HUES48 (cell line): ENCODE measurements around the gene GALNT17.

Source experiments
- H3K27ac ChIP-seq: one replicate; pipeline ENCODE4 v1.7.0; 2013; ENCODE audit warnings: low read depth, low read length, inconsistent platforms
- H3K27me3 ChIP-seq: 2 replicates; pipeline ENCODE4 v1.6.1; 2013; ENCODE audit warnings: mild to moderate bottlenecking, low read length; ENCODE audit not compliant: control insufficient read depth, insufficient read depth
- H3K36me3 ChIP-seq: 2 replicates; pipeline ENCODE4 v1.6.1; 2013; ENCODE audit warnings: low read length; ENCODE audit not compliant: control insufficient read depth, insufficient read depth
- H3K4me1 ChIP-seq: 2 replicates; pipeline ENCODE4 v1.6.1; 2013; ENCODE audit warnings: mild to moderate bottlenecking, low read length; ENCODE audit not compliant: control insufficient read depth, insufficient read depth
- H3K4me3 ChIP-seq: 2 replicates; pipeline ENCODE4 v1.5.1; 2013; ENCODE audit warnings: mild to moderate bottlenecking, low read depth, low read length
- H3K9ac ChIP-seq: 2 replicates; pipeline ENCODE4 v1.6.1; 2013; ENCODE audit warnings: mild to moderate bottlenecking, low read depth, low read length, moderate library complexity
- H3K9me3 ChIP-seq: 2 replicates; pipeline ENCODE4 v1.6.1; 2013; ENCODE audit warnings: low read length; ENCODE audit not compliant: control insufficient read depth, insufficient read depth

GALNT17 gene

GRCh38 chr7:71388181-71388580 is 256.2 kb downstream of the GALNT17 start:
- Histone ChIP-seq H3K27me3 (no peaks in the 10 kb centered on the region), H3K36me3 (peaks cover 9% of the 10 kb centered on the region), H3K27ac (no peak overlapping the region), H3K4me3 (no peak overlapping the region), H3K9me3 (no peaks in the 10 kb centered on the region), H3K4me1 (no peaks in the 10 kb centered on the region; the same call in 1 of the 2 replicates), H3K9ac (no peak overlapping the region)

GRCh38 chr7:71389976-71390375 is 258.0 kb downstream of the GALNT17 start:
- H3K4me3 ChIP-seq = no peak overlapping the region
- peaks cover 9% of the 10 kb centered on the region for H3K36me3 ChIP-seq
- H3K27ac ChIP-seq = peak overlapping the region; percentile 32
- no peak overlapping the region for H3K9ac ChIP-seq
- H3K9me3 ChIP-seq = 0 out of 2 replicates have a peak, but pooled peaks cover under 1% of the 10 kb centered on the region
- H3K4me1 ChIP-seq = no peaks in the 10 kb centered on the region; the same call in 1 of the 2 replicates
- H3K27me3 ChIP-seq = no peaks in the 10 kb centered on the region

GRCh38 chr7:71393661-71394060 is 261.7 kb downstream of the GALNT17 start:
- Histone ChIP-seq H3K4me1 (no peaks in the 10 kb centered on the region), H3K4me3 (no peak overlapping the region), H3K27me3 (no peaks in the 10 kb centered on the region), H3K9me3 (peaks cover 13% of the 10 kb centered on the region), H3K36me3 (peaks cover 4% of the 10 kb centered on the region; the same call in 1 of the 2 replicates), H3K27ac (no peak overlapping the region), H3K9ac (no peak overlapping the region)

- H3K4me1 ChIP-seq = peaks cover 14% of the 10 kb centered on the region; the same call in 1 of the 2 replicates
- H3K9ac ChIP-seq = no peak overlapping the region
- H3K36me3 ChIP-seq = peaks cover 3% of the 10 kb centered on the region; the same call in 1 of the 2 replicates
- H3K4me3 ChIP-seq = no peak overlapping the region
- H3K9me3 ChIP-seq = no peaks in the 10 kb centered on the region; the same call in 1 of the 2 replicates
- no peak overlapping the region for H3K27ac ChIP-seq
- no peaks in the 10 kb centered on the region for H3K27me3 ChIP-seq
Observed at GRCh38 chr7:71402684-71403083, 270.7 kb downstream of the GALNT17 start.

- H3K4me1 ChIP-seq = peaks cover 14% of the 10 kb centered on the region; the same call in 1 of the 2 replicates
- peak overlapping the region; percentile 43 for H3K27ac ChIP-seq
- H3K36me3 ChIP-seq = peaks cover 3% of the 10 kb centered on the region; the same call in 1 of the 2 replicates
- no peak overlapping the region for H3K9ac ChIP-seq
- no peaks in the 10 kb centered on the region; the same call in 1 of the 2 replicates for H3K9me3 ChIP-seq
- H3K4me3 ChIP-seq = no peak overlapping the region
- H3K27me3 ChIP-seq = no peaks in the 10 kb centered on the region
Observed at GRCh38 chr7:71403202-71403946, 271.4 kb downstream of the GALNT17 start.

- no peaks in the 10 kb centered on the region for H3K27me3 ChIP-seq
- no peak overlapping the region for H3K9ac ChIP-seq
- no peaks in the 10 kb centered on the region; the same call in 1 of the 2 replicates for H3K9me3 ChIP-seq
- H3K27ac ChIP-seq = no peak overlapping the region
- H3K4me3 ChIP-seq = no peak overlapping the region
- peaks cover 14% of the 10 kb centered on the region; the same call in 1 of the 2 replicates for H3K4me1 ChIP-seq
- H3K36me3 ChIP-seq = peaks cover 3% of the 10 kb centered on the region; the same call in 1 of the 2 replicates
Observed at GRCh38 chr7:71404726-71405345, 272.9 kb downstream of the GALNT17 start.

GRCh38 chr7:71408271-71408670 is 276.3 kb downstream of the GALNT17 start:
- H3K9me3 ChIP-seq = no peaks in the 10 kb centered on the region; the same call in 1 of the 2 replicates
- no peaks in the 10 kb centered on the region for H3K27me3 ChIP-seq
- no peak overlapping the region for H3K4me3 ChIP-seq
- no peak overlapping the region for H3K27ac ChIP-seq
- H3K9ac ChIP-seq = no peak overlapping the region
- H3K4me1 ChIP-seq = 0 out of 2 replicates have a peak, but pooled peaks cover under 1% of the 10 kb centered on the region
- H3K36me3 ChIP-seq = peaks cover 3% of the 10 kb centered on the region; the same call in 1 of the 2 replicates

- H3K4me1 ChIP-seq = no peaks in the 10 kb centered on the region
- no peaks in the 10 kb centered on the region; the same call in 1 of the 2 replicates for H3K9me3 ChIP-seq
- H3K4me3 ChIP-seq = no peak overlapping the region
- H3K27ac ChIP-seq = no peak overlapping the region
- H3K27me3 ChIP-seq = no peaks in the 10 kb centered on the region
- H3K36me3 ChIP-seq = no peaks in the 10 kb centered on the region; the same call in 1 of the 2 replicates
- no peak overlapping the region for H3K9ac ChIP-seq
Observed at GRCh38 chr7:71409550-71410157, 277.7 kb downstream of the GALNT17 start.

- Histone ChIP-seq H3K27ac (no peak overlapping the region), H3K9ac (no peak overlapping the region), H3K27me3 (no peaks in the 10 kb centered on the region), H3K4me1 (no peaks in the 10 kb centered on the region), H3K4me3 (no peak overlapping the region), H3K36me3 (peaks cover 11% of the 10 kb centered on the region), H3K9me3 (no peaks in the 10 kb centered on the region)
Observed at GRCh38 chr7:71411475-71411874, 279.5 kb downstream of the GALNT17 start.

- no peak overlapping the region for H3K4me3 ChIP-seq
- H3K27ac ChIP-seq = no peak overlapping the region
- peaks cover 35% of the 10 kb centered on the region for H3K36me3 ChIP-seq
- H3K4me1 ChIP-seq = no peaks in the 10 kb centered on the region
- no peaks in the 10 kb centered on the region for H3K9me3 ChIP-seq
- H3K27me3 ChIP-seq = no peaks in the 10 kb centered on the region
- no peak overlapping the region for H3K9ac ChIP-seq
Observed at GRCh38 chr7:71414490-71414889, 282.5 kb downstream of the GALNT17 start.
